Endodermal cell (in vitro differentiated cells): ENCODE measurements around the gene RGS9. TPM values are rescaled to one million over a fixed set of nuclear protein-coding genes. Genes with fewer than 3 reads are reported as not detected.

ENCODE experiments used
- DNase-seq: peaks from one replicate; pipeline ENCODE4 v3.0.0-alpha.2; 2017
- H3K27ac ChIP-seq: 2 replicates; pipeline ENCODE4 v1.5.1; 2013; ENCODE audit warnings: mild to moderate bottlenecking, low read depth, low read length, moderate library complexity
- H3K27me3 ChIP-seq: 2 replicates; pipeline ENCODE4 v1.6.1; 2013; ENCODE audit warnings: mild to moderate bottlenecking, low read length, moderate library complexity; ENCODE audit not compliant: insufficient read depth, control insufficient read depth, poor library complexity, severe bottlenecking
- H3K36me3 ChIP-seq: 2 replicates; pipeline ENCODE4 v1.7.0; 2013; ENCODE audit warnings: mild to moderate bottlenecking, low read length, moderate library complexity; ENCODE audit not compliant: control insufficient read depth, insufficient read depth
- H3K4me1 ChIP-seq: one replicate; pipeline ENCODE4 v1.7.0; 2013; ENCODE audit warnings: low read length; ENCODE audit not compliant: control insufficient read depth, insufficient read depth
- H3K4me3 ChIP-seq: 2 replicates; pipeline ENCODE4 v1.5.1; 2013; ENCODE audit warnings: mild to moderate bottlenecking, low read length, moderate library complexity
- H3K9ac ChIP-seq: 2 replicates; pipeline ENCODE4 v1.6.1; 2013; ENCODE audit warnings: mild to moderate bottlenecking, low read length, moderate library complexity; ENCODE audit not compliant: poor library complexity, severe bottlenecking; ENCODE audit errors: extremely low read depth
- H3K9me3 ChIP-seq: 2 replicates; pipeline ENCODE4 v1.6.1; 2013; ENCODE audit warnings: mild to moderate bottlenecking, low read length, moderate library complexity; ENCODE audit not compliant: control insufficient read depth
- H3K27ac Mint-ChIP-seq: 2 replicates; pipeline ENCODE4 v1.8.0; 2020; ENCODE audit warnings: mixed read lengths
- H3K27me3 Mint-ChIP-seq: 2 replicates; pipeline ENCODE4 v1.8.0; 2021; ENCODE audit warnings: mild to moderate bottlenecking, mixed read lengths; ENCODE audit not compliant: insufficient read depth
- H3K36me3 Mint-ChIP-seq: 2 replicates; pipeline ENCODE4 v1.8.0; 2020; ENCODE audit warnings: low read depth, mixed read lengths
- H3K4me1 Mint-ChIP-seq: 2 replicates; pipeline ENCODE4 v1.8.0; 2020; ENCODE audit warnings: mixed read lengths
- H3K4me3 Mint-ChIP-seq: 2 replicates; pipeline ENCODE4 v1.8.0; 2020; ENCODE audit warnings: mild to moderate bottlenecking, moderate library complexity, mixed read lengths
- H3K9me3 Mint-ChIP-seq: 2 replicates; pipeline ENCODE4 v1.8.0; 2020; ENCODE audit warnings: mild to moderate bottlenecking, mixed read lengths
- CTCF ChIP-seq: fragments of 200-600 bp; sonication (generic); conservative IDR thresholded peaks from 2 replicates; pipeline ENCODE4 v1.5.0; 2021; ENCODE audit warnings: antibody characterized with exemption, mild to moderate bottlenecking
- WGBS, 2 experiments: methylation state at CpG; one replicate each; pipeline versions ENCODE4 v1.1.5 to v1.1.7; 2013; ENCODE audit warnings: missing lambda C conversion rate in 2 of 2, mixed read lengths in 1 of 2; ENCODE audit not compliant: insufficient coverage in 1 of 2, insufficient read length in 1 of 2; 5-methylcytosine and 5-hydroxymethylcytosine counted together
- total RNA-seq, 2 donors: library from RNA; stranded (reverse); fragmentation: NEBNext Ultra II Directional in 1 of 2; extraction: Animal tissue kit (Norgen Biotek cat#: 25700) in 1 of 2; gene quantifications; 2 replicates in 1 of 2; 3 replicates in 1 of 2; pipeline ENCODE4 v1.2.1, GENCODE V29; 2021

Gene RGS9
- total RNA-seq, 2 donors from 2014 or later: 11.1 to 14.7 TPM

- H3K4me3 Mint-ChIP-seq: no peak overlapping the region
- Histone ChIP-seq H3K4me3 (no peak overlapping the region), H3K9me3 (no peaks in the 10 kb centered on the region), H3K27me3 (no peaks in the 10 kb centered on the region), H3K27ac (no peak overlapping the region), H3K9ac (no peak overlapping the region), H3K36me3 (no peaks in the 10 kb centered on the region), H3K4me1 (no peaks in the 10 kb centered on the region)
- H3K4me1 Mint-ChIP-seq: no peaks in the 10 kb centered on the region
- no peak for TF ChIP-seq CTCF
- H3K36me3 Mint-ChIP-seq: no peaks in the 10 kb centered on the region
- no peak overlapping the region for H3K27ac Mint-ChIP-seq
- no peaks in the 10 kb centered on the region for H3K27me3 Mint-ChIP-seq
- no peaks in the 10 kb centered on the region for H3K9me3 Mint-ChIP-seq
- DNase-seq: no peak
- 40% methylated on average over 1 of the region's 1 CpG; no CpG with 5 or more reads in 1 of the 2 experiments for WGBS, 2 experiments
Measured at GRCh38 chr17:65208717-65209116, 71.5 kb downstream of the RGS9 start.

GRCh38 chr17:65218261-65218660, 81.1 kb downstream of the RGS9 start:
- Histone ChIP-seq H3K9me3 (no peaks in the 10 kb centered on the region), H3K27me3 (no peaks in the 10 kb centered on the region), H3K36me3 (no peaks in the 10 kb centered on the region), H3K4me3 (no peak overlapping the region), H3K27ac (no peak overlapping the region), H3K9ac (no peak overlapping the region), H3K4me1 (no peaks in the 10 kb centered on the region)
- no peaks in the 10 kb centered on the region for H3K36me3 Mint-ChIP-seq
- no peak overlapping the region for H3K4me3 Mint-ChIP-seq
- peaks cover 6% of the 10 kb centered on the region for H3K27me3 Mint-ChIP-seq
- peaks cover 4% of the 10 kb centered on the region for H3K4me1 Mint-ChIP-seq
- WGBS, 2 experiments: 94 to 96% methylated on average over 4 of the region's 4 CpGs
- no peak for TF ChIP-seq CTCF
- no peaks in the 10 kb centered on the region for H3K9me3 Mint-ChIP-seq
- no peak for DNase-seq
- H3K27ac Mint-ChIP-seq: no peak overlapping the region

GRCh38 chr17:65219124-65219523, 82.0 kb downstream of the RGS9 start:
- 100% methylated on average over 3 of the region's 3 CpGs; no CpG with 5 or more reads in 1 of the 2 experiments for WGBS, 2 experiments
- H3K9me3 ChIP-seq: no peaks in the 10 kb centered on the region

More at GRCh38 chr17:65219124-65219523, 82.0 kb downstream of the RGS9 start:
- DNase-seq: no peak
- no peaks in the 10 kb centered on the region for H3K36me3 ChIP-seq
- H3K27me3 ChIP-seq: no peaks in the 10 kb centered on the region
- H3K9me3 Mint-ChIP-seq: no peaks in the 10 kb centered on the region
- H3K4me3 ChIP-seq: no peak overlapping the region
- H3K27ac Mint-ChIP-seq: no peak overlapping the region
- peaks cover 4% of the 10 kb centered on the region for H3K4me1 Mint-ChIP-seq
- TF ChIP-seq CTCF: peak; percentile 67
- H3K4me3 Mint-ChIP-seq: no peak overlapping the region
- no peak overlapping the region for H3K27ac ChIP-seq
- peaks cover 6% of the 10 kb centered on the region for H3K27me3 Mint-ChIP-seq
- no peak overlapping the region for H3K9ac ChIP-seq
- H3K4me1 ChIP-seq: no peaks in the 10 kb centered on the region
- no peaks in the 10 kb centered on the region for H3K36me3 Mint-ChIP-seq
